ENCODE data around the gene AUTS2.

- TF ChIP-seq FOXA1 (IDR thresholded peaks at IDR 0.05) (no peak), ELF4 (IDR thresholded peaks at IDR 0.05) (no peak), SP1 (IDR thresholded peaks at IDR 0.05) (no peak)
Measured at GRCh38 chr7:70406950-70407209, 808.6 kb downstream of the AUTS2 start.
